ENCODE data around the gene YWHAQ. TPM values are rescaled to one million over a fixed set of nuclear protein-coding genes. Genes with fewer than 3 reads are reported as not detected.
"Not testable (repeated sequence)": the region's sequence is repeated elsewhere in the genome, so short reads cannot be mapped to it uniquely, and the experiment has no call there.

YWHAQ gene
- total and polyA plus RNA-seq, 3 experiments from 2014 or later, result 358 to 565 (median 560) TPM

DNA sequence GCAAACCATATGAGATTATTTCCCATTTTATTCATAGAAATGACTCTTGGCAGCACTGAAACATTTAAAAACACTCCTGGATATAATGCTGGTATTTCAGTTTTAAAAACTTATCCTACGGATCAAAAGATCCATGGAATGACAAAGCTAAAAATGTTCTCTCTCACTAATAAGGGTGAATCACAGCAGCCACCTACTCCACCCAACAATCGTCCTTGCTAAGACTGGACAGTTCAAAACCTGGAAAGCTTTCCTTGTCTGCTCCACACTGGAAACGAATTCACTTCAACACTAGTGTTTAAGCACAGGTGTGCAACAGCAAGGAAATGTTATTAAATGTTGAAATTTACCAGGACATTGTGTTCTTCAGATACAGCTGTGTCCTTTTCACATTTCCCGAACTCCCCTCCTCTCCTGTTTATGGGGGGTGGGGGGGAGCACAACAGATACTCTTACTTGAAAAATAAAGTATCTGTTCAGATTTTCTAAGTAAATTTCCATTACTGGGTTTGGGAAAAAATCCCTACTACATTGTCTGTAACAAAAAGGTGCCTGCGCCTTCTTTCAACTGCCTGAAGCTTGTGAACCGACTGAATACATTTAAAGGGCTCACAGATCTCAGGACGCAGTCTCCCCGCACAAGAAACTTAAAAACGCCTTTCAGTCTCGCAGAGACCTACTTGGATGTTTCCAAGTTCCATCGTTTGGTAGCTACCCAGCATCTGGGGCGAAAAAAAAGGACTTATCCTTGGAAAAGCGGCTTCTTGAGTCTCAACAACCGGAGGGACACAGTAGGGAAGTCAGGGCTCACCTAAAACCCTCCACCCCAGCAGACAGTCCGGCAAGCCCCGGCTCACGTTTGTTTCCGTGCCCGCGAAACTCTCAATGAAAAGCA is 1.3 kb downstream of the YWHAQ start:
- no peaks in the 10 kb centered on the region for H3K36me3 ChIP-seq (ENCODE audit: insufficient read depth, low read length)
- CTCF ChIA-PET, result interaction anchor here (0.7 to 2.5 kb wide), 8 partner anchors 11 to 141 kb away, joined by 3 to 12 read pairs (median 6); partner anchors contain the start of gene ADAM17
- no peak for DNase-seq
- no peaks in the 10 kb centered on the region for H3K27me3 ChIP-seq (ENCODE audit: insufficient read depth, low read length, poor library complexity, severe bottlenecking)
- peak overlapping the region; percentile 93 to 99 (median 97) for H3K27ac Mint-ChIP-seq
- peaks cover 0 to 7% of the 10 kb centered on the region in 2 donors for H3K27me3 Mint-ChIP-seq
- H3K4me1 ChIP-seq (ENCODE audit: insufficient read depth, low read length), result peaks cover 51% of the 10 kb centered on the region
- H3K9me3 Mint-ChIP-seq, result no peaks in the 10 kb centered on the region
- peak overlapping the region; percentile 89 for H3K27ac ChIP-seq (ENCODE audit: low read depth, low read length)
- POLR2A ChIA-PET, result interaction anchor here (1.0 to 3.3 kb wide), 12 partner anchors 9 to 214 kb away, joined by 3 to 38 read pairs (median 7); partner anchors contain the start of genes ADAM17 and TAF1B
- H3K4me3 Mint-ChIP-seq, result peak overlapping the region; percentile 94 to 98 (median 97)
- peak overlapping the region; percentile 81 for H3K4me3 ChIP-seq (ENCODE audit: low read length)
- H3K4me1 Mint-ChIP-seq, result peaks cover 57 to 65% (median 65%) of the 10 kb centered on the region in 3 donors
- peaks cover 10 to 53% (median 14%) of the 10 kb centered on the region in 3 donors for H3K36me3 Mint-ChIP-seq
- no peaks in the 10 kb centered on the region for H3K9me3 ChIP-seq (ENCODE audit: low read length)

DNA sequence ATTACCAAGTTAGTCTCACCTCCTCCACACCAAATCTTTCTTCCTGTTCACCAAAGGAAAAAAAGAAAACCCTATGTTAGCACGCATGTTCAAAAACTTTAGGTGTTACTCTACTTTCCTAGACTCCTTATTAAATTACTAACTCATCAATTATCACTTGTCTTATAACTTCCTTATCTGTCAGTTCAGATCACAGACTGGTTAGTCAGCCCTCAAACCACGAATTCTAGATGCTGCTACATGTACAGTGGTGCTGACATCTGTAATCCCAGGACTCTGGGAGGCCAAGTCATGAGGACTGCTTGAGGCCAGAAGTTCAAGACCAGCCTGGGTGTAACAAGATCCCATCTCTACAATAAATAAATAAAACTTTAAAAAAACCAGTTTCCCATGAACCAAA is 3.5 kb downstream of the YWHAQ start:
- no peaks in the 10 kb centered on the region for H3K9me3 Mint-ChIP-seq
- POLR2A ChIA-PET, result no interaction called here
- H3K27ac ChIP-seq (ENCODE audit: low read depth, low read length), result no peak overlapping the region
- H3K4me1 ChIP-seq (ENCODE audit: insufficient read depth, low read length), result peaks cover 55% of the 10 kb centered on the region
- peak overlapping the region in 7 of 8 donors; percentile 0 to 99 (median 77) for H3K27ac Mint-ChIP-seq
- H3K36me3 ChIP-seq (ENCODE audit: insufficient read depth, low read length), result no peaks in the 10 kb centered on the region
- H3K4me3 Mint-ChIP-seq, result peak overlapping the region; percentile 60 to 98 (median 96)
- peaks cover 0 to 7% of the 10 kb centered on the region in 2 donors for H3K27me3 Mint-ChIP-seq
- CTCF ChIA-PET, result interaction anchor here (1.2 kb wide), 1 partner anchor 71 kb away, joined by 4 read pairs; no protein-coding TSS in a partner anchor
- no peaks in the 10 kb centered on the region for H3K27me3 ChIP-seq (ENCODE audit: insufficient read depth, low read length, poor library complexity, severe bottlenecking)
- peaks cover 73 to 86% (median 86%) of the 10 kb centered on the region in 3 donors for H3K4me1 Mint-ChIP-seq
- H3K9me3 ChIP-seq (ENCODE audit: low read length), result no peaks in the 10 kb centered on the region
- no peak for DNase-seq
- no peak overlapping the region for H3K4me3 ChIP-seq (ENCODE audit: low read length)
- peaks cover 10 to 70% (median 19%) of the 10 kb centered on the region in 3 donors for H3K36me3 Mint-ChIP-seq

- peak overlapping the region in 1 of 7 donors; percentile 8 for H3K4me3 Mint-ChIP-seq
- no peaks in the 10 kb centered on the region for H3K27me3 Mint-ChIP-seq
- POLR2A ChIA-PET, result no interaction called here
- peaks cover 58% of the 10 kb centered on the region for H3K4me1 ChIP-seq (ENCODE audit: insufficient read depth, low read length)
- H3K36me3 ChIP-seq (ENCODE audit: insufficient read depth, low read length), result no peaks in the 10 kb centered on the region
- no peak overlapping the region for H3K27ac ChIP-seq (ENCODE audit: low read depth, low read length)
- CTCF ChIA-PET, result interaction anchor here (0.9 to 1.2 kb wide), 2 partner anchors 9 to 176 kb away, joined by 3 to 4 read pairs; no protein-coding TSS in a partner anchor
- no peaks in the 10 kb centered on the region for H3K9me3 Mint-ChIP-seq
- no peak for DNase-seq
- H3K27ac Mint-ChIP-seq, result peak overlapping the region in 2 of 8 donors; percentile 14 to 58
- no peaks in the 10 kb centered on the region for H3K9me3 ChIP-seq (ENCODE audit: low read length)
- H3K4me1 Mint-ChIP-seq, result peaks cover 85 to 99% (median 95%) of the 10 kb centered on the region in 3 donors
- H3K36me3 Mint-ChIP-seq, result peaks cover 7 to 60% (median 19%) of the 10 kb centered on the region in 3 donors
- H3K4me3 ChIP-seq (ENCODE audit: low read length), result no peak overlapping the region
- no peaks in the 10 kb centered on the region for H3K27me3 ChIP-seq (ENCODE audit: insufficient read depth, low read length, poor library complexity, severe bottlenecking)
Observed at GRCh38 chr2:9623151-9623550, 7.6 kb downstream of the YWHAQ start.

DNA sequence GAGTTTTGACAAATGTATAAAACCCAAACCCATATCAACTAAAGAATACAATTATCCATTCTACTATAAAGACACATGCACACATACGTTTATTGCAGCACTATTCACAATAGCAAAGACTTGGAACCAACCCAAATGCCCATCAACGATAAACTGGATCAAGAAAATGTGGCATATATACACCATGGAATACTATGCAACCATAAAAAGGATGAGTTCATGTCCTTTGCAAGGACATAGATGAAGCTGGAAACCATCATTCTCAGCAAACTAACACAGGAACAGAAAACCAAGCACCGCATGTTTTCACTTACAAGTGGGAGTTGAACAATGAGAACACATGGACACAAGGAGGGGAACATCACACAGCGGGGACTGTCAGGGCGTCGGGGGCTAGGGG is 9.1 kb downstream of the YWHAQ start:
- H3K9me3 ChIP-seq (ENCODE audit: low read length); DNase-seq; H3K27ac ChIP-seq (ENCODE audit: low read depth, low read length); H3K27me3 Mint-ChIP-seq; H3K4me3 ChIP-seq (ENCODE audit: low read length); H3K27me3 ChIP-seq (ENCODE audit: insufficient read depth, low read length, poor library complexity, severe bottlenecking); CTCF ChIA-PET; H3K9me3 Mint-ChIP-seq; H3K36me3 ChIP-seq (ENCODE audit: insufficient read depth, low read length): not testable (repeated sequence)
- POLR2A ChIA-PET, result interaction anchor here (2.5 kb wide), 1 partner anchor 8 kb away, joined by 15 read pairs; the partner anchor contains the start of gene YWHAQ
- peaks cover 52% of the 10 kb centered on the region for H3K4me1 ChIP-seq (ENCODE audit: insufficient read depth, low read length)
- peaks cover 80 to 97% (median 94%) of the 10 kb centered on the region in 3 donors for H3K4me1 Mint-ChIP-seq
- peak overlapping the region in 5 of 8 donors; percentile 20 to 88 (median 77) for H3K27ac Mint-ChIP-seq
- H3K36me3 Mint-ChIP-seq, result peaks cover 0 to 54% (median 17%) of the 10 kb centered on the region in 3 donors
- peak overlapping the region in 2 of 7 donors; percentile 0 to 26 for H3K4me3 Mint-ChIP-seq

DNA sequence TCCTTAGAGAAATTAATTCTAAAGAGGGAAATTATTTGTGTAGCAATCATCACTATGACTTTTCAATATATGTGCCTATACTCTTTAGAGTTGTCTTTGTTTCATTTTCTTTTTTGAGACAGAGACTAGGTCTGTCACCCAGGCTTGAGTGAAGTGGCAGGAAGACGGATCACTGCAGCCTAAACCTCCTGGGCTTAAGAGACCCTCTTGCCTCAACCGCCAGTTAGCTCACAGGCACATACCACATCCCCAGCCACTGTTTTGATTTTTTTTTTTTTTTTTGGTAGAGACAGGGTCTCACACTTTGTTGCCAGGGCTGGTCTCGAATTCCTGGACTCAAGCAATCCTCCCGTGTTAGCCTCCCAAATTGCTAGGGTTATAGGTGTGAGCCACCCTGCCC is 12.4 kb downstream of the YWHAQ start:
- POLR2A ChIA-PET, result interaction anchor here (0.7 to 1.9 kb wide), 6 partner anchors 9 to 225 kb away, joined by 3 to 10 read pairs (median 4); partner anchors contain the start of gene YWHAQ
- CTCF ChIA-PET, result interaction anchor here (1.0 to 2.8 kb wide), 3 partner anchors 12 to 160 kb away, joined by 3 to 12 read pairs (median 3); partner anchors contain the start of gene YWHAQ
- Mint-ChIP-seq H3K4me3 (peak overlapping the region; percentile 69 to 85 (median 81)), H3K4me1 (peaks cover 90 to 99% (median 98%) of the 10 kb centered on the region in 3 donors), H3K27me3 (no peaks in the 10 kb centered on the region), H3K27ac (peak overlapping the region; percentile 81 to 98 (median 92)), H3K36me3 (peaks cover 0 to 47% (median 20%) of the 10 kb centered on the region in 3 donors), H3K9me3 (no peaks in the 10 kb centered on the region)
- Histone ChIP-seq H3K4me3 (ENCODE audit: low read length) (peak overlapping the region; percentile 6), H3K27me3 (ENCODE audit: insufficient read depth, low read length, poor library complexity, severe bottlenecking) (no peaks in the 10 kb centered on the region), H3K36me3 (ENCODE audit: insufficient read depth, low read length) (no peaks in the 10 kb centered on the region), H3K9me3 (ENCODE audit: low read length) (no peaks in the 10 kb centered on the region), H3K27ac (ENCODE audit: low read depth, low read length) (peak overlapping the region; percentile 39), H3K4me1 (ENCODE audit: insufficient read depth, low read length) (peaks cover 52% of the 10 kb centered on the region)
- peak; percentile 14 to 73 (median 57) for DNase-seq

GRCh38 chr2:9617749-9618148 is 13.0 kb downstream of the YWHAQ start:
- H3K4me3 ChIP-seq (ENCODE audit: low read length), result no peak overlapping the region
- Mint-ChIP-seq H3K27ac (peak overlapping the region; percentile 61 to 94 (median 88)), H3K36me3 (peaks cover 0 to 44% (median 15%) of the 10 kb centered on the region in 3 donors), H3K4me3 (peak overlapping the region in 6 of 7 donors; percentile 32 to 81 (median 52)), H3K9me3 (no peaks in the 10 kb centered on the region), H3K4me1 (peaks cover 91 to 99% (median 98%) of the 10 kb centered on the region in 3 donors), H3K27me3 (no peaks in the 10 kb centered on the region)
- H3K9me3 ChIP-seq (ENCODE audit: low read length), result no peaks in the 10 kb centered on the region
- peaks cover 57% of the 10 kb centered on the region for H3K4me1 ChIP-seq (ENCODE audit: insufficient read depth, low read length)
- no peaks in the 10 kb centered on the region for H3K27me3 ChIP-seq (ENCODE audit: insufficient read depth, low read length, poor library complexity, severe bottlenecking)
- ChIA-PET CTCF (interaction anchor here (1.0 to 2.8 kb wide), 2 partner anchors 12 to 19 kb away, joined by 3 to 12 read pairs; partner anchors contain the start of gene YWHAQ), POLR2A (interaction anchor here (1.0 to 1.9 kb wide), 5 partner anchors 9 to 21 kb away, joined by 3 to 10 read pairs (median 3); partner anchors contain the start of gene YWHAQ)
- H3K36me3 ChIP-seq (ENCODE audit: insufficient read depth, low read length), result no peaks in the 10 kb centered on the region
- no peak overlapping the region for H3K27ac ChIP-seq (ENCODE audit: low read depth, low read length)
- DNase-seq, result no peak

DNA sequence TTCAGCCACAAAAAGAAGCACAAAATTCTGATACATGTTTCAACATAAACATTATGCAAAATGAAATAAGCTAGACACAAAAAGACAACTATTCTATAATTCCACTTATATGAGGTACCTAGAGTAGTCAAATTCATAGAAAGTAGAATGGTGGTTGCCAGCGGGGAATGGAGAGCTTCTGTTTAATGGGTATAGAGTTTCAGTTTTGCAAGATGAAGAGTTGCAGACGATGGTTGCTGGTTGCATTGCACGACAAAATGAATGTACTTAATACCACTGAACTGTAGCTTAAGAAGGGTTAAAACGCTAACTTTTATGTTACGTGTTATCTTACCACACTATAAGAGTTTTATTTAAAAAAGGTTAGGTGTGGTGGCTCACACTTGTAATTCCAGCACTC is 13.5 kb downstream of the YWHAQ start:
- H3K9me3 Mint-ChIP-seq, result no peaks in the 10 kb centered on the region
- ChIA-PET POLR2A (interaction anchor here (1.2 to 1.9 kb wide), 4 partner anchors 10 to 21 kb away, joined by 3 to 10 read pairs (median 4); partner anchors contain the start of gene YWHAQ), CTCF (interaction anchor here (2.8 kb wide), 1 partner anchor 13 kb away, joined by 12 read pairs; the partner anchor contains the start of gene YWHAQ)
- peaks cover 91 to 99% (median 98%) of the 10 kb centered on the region in 3 donors for H3K4me1 Mint-ChIP-seq
- H3K36me3 Mint-ChIP-seq, result peaks cover 0 to 44% (median 17%) of the 10 kb centered on the region in 3 donors
- no peak overlapping the region for H3K27ac ChIP-seq (ENCODE audit: low read depth, low read length)
- H3K27me3 ChIP-seq (ENCODE audit: insufficient read depth, low read length, poor library complexity, severe bottlenecking), result no peaks in the 10 kb centered on the region
- no peaks in the 10 kb centered on the region for H3K36me3 ChIP-seq (ENCODE audit: insufficient read depth, low read length)
- no peak overlapping the region for H3K4me3 ChIP-seq (ENCODE audit: low read length)
- H3K27ac Mint-ChIP-seq, result peak overlapping the region in 7 of 8 donors; percentile 31 to 94 (median 88)
- H3K27me3 Mint-ChIP-seq, result no peaks in the 10 kb centered on the region
- H3K4me3 Mint-ChIP-seq, result peak overlapping the region in 6 of 7 donors; percentile 32 to 81 (median 48)
- peaks cover 59% of the 10 kb centered on the region for H3K4me1 ChIP-seq (ENCODE audit: insufficient read depth, low read length)
- no peak for DNase-seq
- no peaks in the 10 kb centered on the region for H3K9me3 ChIP-seq (ENCODE audit: low read length)

All from CD8-positive, alpha-beta memory T cell (primary cell).